ENCODE measurements around the gene PLSCR4. TPM values are rescaled to one million over a fixed set of nuclear protein-coding genes. Genes with fewer than 3 reads are reported as not detected.
A peak's percentile ranks its signal among the peaks of the same experiment; 100 is the strongest.
"Not testable (repeated sequence)": the region's sequence is repeated elsewhere in the genome, so short reads cannot be mapped to it uniquely, and the experiment has no call there.

PLSCR4 gene
- total RNA-seq, 1 donor from 2014 or later: 55.6 TPM

DNA sequence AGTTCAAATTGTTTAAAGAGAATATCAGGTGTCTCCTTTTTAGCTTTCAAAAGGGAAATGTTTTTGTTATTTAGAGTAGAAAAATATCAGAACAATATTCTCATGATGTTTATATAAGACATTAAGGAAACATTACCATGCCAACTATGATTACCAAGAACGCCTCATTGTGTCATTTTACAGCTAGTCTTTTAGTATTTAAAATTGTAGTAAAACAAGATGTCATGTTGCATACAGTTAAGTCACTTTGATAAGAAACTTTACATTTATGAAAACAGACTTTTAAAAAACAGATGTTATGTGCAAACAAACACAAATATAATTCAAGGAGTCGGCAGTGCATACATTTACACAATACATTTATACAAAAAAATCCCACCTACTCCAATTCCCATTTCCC is 4.4 kb downstream of the PLSCR4 start:
- no peak for DNase-seq

DNA sequence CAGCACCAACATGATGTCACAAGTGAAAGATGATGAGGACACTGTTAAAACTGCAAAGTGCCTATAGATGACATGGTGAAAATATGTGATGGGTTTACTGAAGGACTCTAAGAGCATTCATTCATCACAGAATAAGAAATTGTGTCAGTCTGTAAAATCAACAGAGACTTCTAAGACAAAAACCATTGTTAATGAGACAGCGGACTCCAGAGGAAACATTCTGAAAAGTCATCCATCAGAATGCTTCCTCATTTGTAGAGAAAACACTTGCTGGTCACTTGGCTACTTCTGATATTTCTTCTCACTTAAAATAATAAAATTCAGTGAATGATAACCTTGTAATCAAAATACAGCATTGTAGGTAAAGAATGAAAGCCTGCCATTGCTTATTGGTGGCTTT is 7.3 kb downstream of the PLSCR4 start:
- DNase-seq: no peak

GRCh38 chr3:146241523-146242240 is 9.2 kb downstream of the PLSCR4 start:
- no peak for DNase-seq

DNA sequence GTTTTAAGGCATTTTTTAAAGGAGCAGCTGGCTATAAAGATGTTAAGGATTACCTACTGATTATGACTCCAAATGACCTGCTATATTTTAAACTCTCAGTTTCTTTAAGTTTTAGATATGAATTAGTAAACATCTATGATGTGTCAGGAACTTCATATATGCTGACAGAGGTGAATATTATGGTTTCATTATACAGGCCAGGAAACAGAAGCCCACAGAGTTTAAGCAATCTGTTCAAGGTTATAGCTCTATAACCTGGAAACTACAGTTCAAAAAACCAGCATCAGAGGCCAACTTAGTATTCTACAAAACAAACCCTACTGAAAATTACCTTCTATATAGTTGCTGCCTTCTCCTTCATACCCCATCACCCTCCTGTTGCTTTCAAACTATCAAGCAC is 17.4 kb downstream of the PLSCR4 start:
- no peak for DNase-seq

GRCh38 chr3:146227486-146227885 is 23.4 kb downstream of the PLSCR4 start:
- peak; percentile 65 for DNase-seq

GRCh38 chr3:146226881-146227280 is 24.0 kb downstream of the PLSCR4 start:
- peak; percentile 15 for DNase-seq

GRCh38 chr3:146225458-146225857 is 25.4 kb downstream of the PLSCR4 start:
- not testable (repeated sequence) for DNase-seq

- no peak for DNase-seq
These were observed 27.2 kb downstream of the PLSCR4 start for GRCh38 chr3:146223401-146224373.

GRCh38 chr3:146222204-146223046 is 28.5 kb downstream of the PLSCR4 start:
- DNase-seq: no peak

- DNase-seq: no peak
These were observed 29.6 kb downstream of the PLSCR4 start for GRCh38 chr3:146221276-146221675.

- peak; percentile 73 for DNase-seq
These were observed 31.7 kb downstream of the PLSCR4 start for GRCh38 chr3:146218880-146219866.

DNA sequence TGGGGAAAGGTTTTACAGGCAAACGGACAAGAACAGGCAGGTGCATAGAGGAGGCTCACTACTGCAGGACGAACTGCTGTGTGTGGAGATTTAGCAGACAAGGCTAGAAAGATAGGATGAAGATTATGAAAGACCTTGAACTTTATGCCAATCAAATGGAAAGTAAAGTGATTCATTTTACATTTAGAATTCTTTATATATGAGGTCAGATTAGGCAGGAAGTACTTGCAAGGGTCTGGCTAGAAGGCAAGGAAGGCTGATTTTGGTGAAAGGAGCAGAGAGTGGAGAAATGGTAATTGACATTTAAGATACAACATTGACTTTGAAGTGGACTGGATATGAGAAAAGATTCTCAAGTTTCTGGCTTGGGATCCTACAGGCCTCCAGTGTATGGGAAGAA is 33.6 kb downstream of the PLSCR4 start:
- no peak for DNase-seq

- no peak for DNase-seq
These were observed 36.4 kb downstream of the PLSCR4 start for GRCh38 chr3:146214493-146214892.

- no peak for DNase-seq
These were observed 41.5 kb downstream of the PLSCR4 start for GRCh38 chr3:146209371-146209770.

GRCh38 chr3:146203776-146204175 is 47.1 kb downstream of the PLSCR4 start:
- DNase-seq: peak; percentile 16

DNA sequence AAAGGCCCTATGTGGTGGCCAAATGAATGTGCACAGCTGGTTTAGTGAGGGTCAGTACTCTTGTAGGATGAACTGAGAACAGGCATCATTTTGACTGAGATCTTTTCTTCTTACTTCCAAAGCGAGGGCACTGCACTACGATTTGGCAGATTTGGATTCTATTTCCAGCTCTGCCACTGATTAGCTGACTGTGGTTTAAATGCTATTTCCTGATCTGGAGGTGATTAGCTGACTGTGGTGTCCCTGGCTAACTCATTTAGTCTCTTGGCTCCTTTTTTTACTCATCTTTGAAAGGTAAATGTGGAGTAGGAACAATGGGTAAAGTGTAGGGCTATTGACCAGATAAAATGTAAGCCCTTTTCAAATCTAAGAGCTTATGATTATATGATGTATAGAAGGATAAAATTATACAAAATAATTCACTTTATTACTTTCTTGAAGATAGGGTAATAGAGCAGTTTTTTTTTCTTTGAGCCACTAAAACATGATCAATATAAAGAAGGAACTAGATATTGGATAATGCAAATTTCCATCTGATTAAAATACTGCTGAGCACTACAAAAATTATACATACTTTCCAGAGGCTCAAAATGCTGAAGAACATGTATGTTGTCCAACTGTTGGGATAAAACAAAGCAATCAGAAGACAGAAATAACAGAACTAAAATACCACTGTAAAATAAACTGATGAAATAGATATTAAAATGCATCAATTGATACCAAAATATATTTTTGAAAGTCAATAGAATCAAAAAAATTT is 50.3 kb downstream of the PLSCR4 start:
- no peak for DNase-seq

GRCh38 chr3:146199762-146200161 is 51.1 kb downstream of the PLSCR4 start:
- DNase-seq: no peak

- DNase-seq: no peak
These were observed 54.1 kb downstream of the PLSCR4 start for GRCh38 chr3:146196789-146197188.

- DNase-seq: no peak
These were observed 55.3 kb downstream of the PLSCR4 start for GRCh38 chr3:146195605-146196004.

DNA sequence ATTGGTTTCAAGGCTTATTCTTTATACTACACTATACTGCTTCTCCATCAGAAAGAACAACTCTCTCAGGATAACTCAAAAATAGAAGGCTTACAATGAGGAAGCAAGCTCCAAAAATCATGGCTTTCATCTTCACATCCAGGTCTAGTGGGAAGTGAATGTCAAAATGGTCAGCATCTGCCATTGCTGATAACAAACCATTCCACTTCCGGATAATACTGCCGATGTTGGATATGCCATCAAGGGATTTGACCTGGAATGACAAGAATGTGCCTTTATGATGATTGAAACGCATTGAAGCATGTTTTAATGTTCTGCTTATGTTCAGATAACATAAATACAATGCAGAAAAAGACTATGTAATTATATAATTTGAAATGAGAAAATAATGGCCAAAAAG is 55.9 kb downstream of the PLSCR4 start:
- no peak for DNase-seq

Measured in tongue (tissue), 2 donors.